Measurements from ENCODE around the gene ZBTB16.

GRCh38 chr11:114273071-114273470 is 213.6 kb downstream of the ZBTB16 start:
- TF ChIP-seq, protein P1, sequence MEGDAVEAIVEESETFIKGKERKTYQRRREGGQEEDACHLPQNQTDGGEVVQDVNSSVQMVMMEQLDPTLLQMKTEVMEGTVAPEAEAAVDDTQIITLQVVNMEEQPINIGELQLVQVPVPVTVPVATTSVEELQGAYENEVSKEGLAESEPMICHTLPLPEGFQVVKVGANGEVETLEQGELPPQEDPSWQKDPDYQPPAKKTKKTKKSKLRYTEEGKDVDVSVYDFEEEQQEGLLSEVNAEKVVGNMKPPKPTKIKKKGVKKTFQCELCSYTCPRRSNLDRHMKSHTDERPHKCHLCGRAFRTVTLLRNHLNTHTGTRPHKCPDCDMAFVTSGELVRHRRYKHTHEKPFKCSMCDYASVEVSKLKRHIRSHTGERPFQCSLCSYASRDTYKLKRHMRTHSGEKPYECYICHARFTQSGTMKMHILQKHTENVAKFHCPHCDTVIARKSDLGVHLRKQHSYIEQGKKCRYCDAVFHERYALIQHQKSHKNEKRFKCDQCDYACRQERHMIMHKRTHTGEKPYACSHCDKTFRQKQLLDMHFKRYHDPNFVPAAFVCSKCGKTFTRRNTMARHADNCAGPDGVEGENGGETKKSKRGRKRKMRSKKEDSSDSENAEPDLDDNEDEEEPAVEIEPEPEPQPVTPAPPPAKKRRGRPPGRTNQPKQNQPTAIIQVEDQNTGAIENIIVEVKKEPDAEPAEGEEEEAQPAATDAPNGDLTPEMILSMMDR (IDR thresholded peaks at IDR 0.05) = no peak
- TF ChIP-seq POLR2A (IDR thresholded peaks at IDR 0.05) (no peak), POLR2AphosphoS5 (IDR thresholded peaks at IDR 0.05) (no peak), EP300 (IDR thresholded peaks at IDR 0.05) (no peak)

Data from sigmoid colon (tissue), 4 donors.